NB4 (cell line): ENCODE measurements around the gene SKIC2.
"Not testable (repeated sequence)": the region's sequence is repeated elsewhere in the genome, so short reads cannot be mapped to it uniquely, and the experiment has no call there.

Source experiments
- POLR2A ChIP-seq: IDR thresholded peaks from 2 replicates; pipeline ENCODE4 v1.6.1; 2011; ENCODE audit warnings: mild to moderate bottlenecking; ENCODE audit not compliant: insufficient read length; ENCODE audit errors: extremely low read depth
- TF ChIP-seq, protein P1 (sequence below): IDR thresholded peaks from 2 replicates; pipeline ENCODE4 v1.6.1; 2011; ENCODE audit warnings: low read depth, low read length
- TF ChIP-seq, protein P2 (sequence below): IDR thresholded peaks from one replicate; pipeline ENCODE4 v1.5.1; 2012; ENCODE audit warnings: low read depth, low read length

DNA sequence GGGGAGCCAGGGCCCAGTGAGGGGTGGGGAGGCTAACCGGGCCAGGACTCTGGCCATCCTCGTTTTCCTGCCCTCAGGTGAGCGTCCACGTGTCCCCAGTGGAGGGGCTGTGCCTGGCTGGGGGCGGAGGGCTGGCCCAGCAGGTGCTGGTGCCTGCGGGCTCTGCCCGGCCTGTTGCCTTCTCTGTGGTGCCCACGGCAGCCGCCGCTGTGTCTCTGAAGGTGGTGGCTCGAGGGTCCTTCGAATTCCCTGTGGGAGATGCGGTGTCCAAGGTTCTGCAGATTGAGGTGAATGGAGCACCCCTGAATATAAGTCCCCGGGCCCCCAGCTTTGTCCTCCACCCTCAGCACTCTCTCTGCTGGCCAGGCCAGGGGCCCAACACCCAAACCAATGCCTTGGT, 35.4 kb downstream of the SKIC2 start:
- TF ChIP-seq, protein P1, sequence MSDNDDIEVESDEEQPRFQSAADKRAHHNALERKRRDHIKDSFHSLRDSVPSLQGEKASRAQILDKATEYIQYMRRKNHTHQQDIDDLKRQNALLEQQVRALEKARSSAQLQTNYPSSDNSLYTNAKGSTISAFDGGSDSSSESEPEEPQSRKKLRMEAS: not testable (repeated sequence)
- TF ChIP-seq, protein P2, sequence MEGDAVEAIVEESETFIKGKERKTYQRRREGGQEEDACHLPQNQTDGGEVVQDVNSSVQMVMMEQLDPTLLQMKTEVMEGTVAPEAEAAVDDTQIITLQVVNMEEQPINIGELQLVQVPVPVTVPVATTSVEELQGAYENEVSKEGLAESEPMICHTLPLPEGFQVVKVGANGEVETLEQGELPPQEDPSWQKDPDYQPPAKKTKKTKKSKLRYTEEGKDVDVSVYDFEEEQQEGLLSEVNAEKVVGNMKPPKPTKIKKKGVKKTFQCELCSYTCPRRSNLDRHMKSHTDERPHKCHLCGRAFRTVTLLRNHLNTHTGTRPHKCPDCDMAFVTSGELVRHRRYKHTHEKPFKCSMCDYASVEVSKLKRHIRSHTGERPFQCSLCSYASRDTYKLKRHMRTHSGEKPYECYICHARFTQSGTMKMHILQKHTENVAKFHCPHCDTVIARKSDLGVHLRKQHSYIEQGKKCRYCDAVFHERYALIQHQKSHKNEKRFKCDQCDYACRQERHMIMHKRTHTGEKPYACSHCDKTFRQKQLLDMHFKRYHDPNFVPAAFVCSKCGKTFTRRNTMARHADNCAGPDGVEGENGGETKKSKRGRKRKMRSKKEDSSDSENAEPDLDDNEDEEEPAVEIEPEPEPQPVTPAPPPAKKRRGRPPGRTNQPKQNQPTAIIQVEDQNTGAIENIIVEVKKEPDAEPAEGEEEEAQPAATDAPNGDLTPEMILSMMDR: not testable (repeated sequence)
- not testable (repeated sequence) for TF ChIP-seq POLR2A
